Fibroblast of mammary gland (primary cell): ENCODE data around the gene SLC16A6.
"Not testable (repeated sequence)": the region's sequence is repeated elsewhere in the genome, so short reads cannot be mapped to it uniquely, and the experiment has no call there.

Experiments
- DNase-seq: peaks from one replicate; pipeline ENCODE4 v3.0.0-alpha.2; 2010; ENCODE audit warnings: low read depth
- H3K4me3 ChIP-seq: 2 replicates; pipeline ENCODE4 v1.5.1; 2011; ENCODE audit warnings: low read depth, mild to moderate bottlenecking, low read length, moderate library complexity; ENCODE audit not compliant: control insufficient read depth
- TF ChIP-seq, protein P1 (sequence below): conservative IDR thresholded peaks from 2 replicates; pipeline ENCODE4 v1.5.1; 2011; ENCODE audit warnings: low read depth, low read length, inconsistent platforms; ENCODE audit not compliant: control insufficient read depth, insufficient read depth

Gene SLC16A6

GRCh38 chr17:68310152-68310551 is 19.2 kb upstream of the SLC16A6 start:
- TF ChIP-seq, protein P1, sequence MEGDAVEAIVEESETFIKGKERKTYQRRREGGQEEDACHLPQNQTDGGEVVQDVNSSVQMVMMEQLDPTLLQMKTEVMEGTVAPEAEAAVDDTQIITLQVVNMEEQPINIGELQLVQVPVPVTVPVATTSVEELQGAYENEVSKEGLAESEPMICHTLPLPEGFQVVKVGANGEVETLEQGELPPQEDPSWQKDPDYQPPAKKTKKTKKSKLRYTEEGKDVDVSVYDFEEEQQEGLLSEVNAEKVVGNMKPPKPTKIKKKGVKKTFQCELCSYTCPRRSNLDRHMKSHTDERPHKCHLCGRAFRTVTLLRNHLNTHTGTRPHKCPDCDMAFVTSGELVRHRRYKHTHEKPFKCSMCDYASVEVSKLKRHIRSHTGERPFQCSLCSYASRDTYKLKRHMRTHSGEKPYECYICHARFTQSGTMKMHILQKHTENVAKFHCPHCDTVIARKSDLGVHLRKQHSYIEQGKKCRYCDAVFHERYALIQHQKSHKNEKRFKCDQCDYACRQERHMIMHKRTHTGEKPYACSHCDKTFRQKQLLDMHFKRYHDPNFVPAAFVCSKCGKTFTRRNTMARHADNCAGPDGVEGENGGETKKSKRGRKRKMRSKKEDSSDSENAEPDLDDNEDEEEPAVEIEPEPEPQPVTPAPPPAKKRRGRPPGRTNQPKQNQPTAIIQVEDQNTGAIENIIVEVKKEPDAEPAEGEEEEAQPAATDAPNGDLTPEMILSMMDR: no peak
- DNase-seq: no peak
- no peak overlapping the region for H3K4me3 ChIP-seq

DNA sequence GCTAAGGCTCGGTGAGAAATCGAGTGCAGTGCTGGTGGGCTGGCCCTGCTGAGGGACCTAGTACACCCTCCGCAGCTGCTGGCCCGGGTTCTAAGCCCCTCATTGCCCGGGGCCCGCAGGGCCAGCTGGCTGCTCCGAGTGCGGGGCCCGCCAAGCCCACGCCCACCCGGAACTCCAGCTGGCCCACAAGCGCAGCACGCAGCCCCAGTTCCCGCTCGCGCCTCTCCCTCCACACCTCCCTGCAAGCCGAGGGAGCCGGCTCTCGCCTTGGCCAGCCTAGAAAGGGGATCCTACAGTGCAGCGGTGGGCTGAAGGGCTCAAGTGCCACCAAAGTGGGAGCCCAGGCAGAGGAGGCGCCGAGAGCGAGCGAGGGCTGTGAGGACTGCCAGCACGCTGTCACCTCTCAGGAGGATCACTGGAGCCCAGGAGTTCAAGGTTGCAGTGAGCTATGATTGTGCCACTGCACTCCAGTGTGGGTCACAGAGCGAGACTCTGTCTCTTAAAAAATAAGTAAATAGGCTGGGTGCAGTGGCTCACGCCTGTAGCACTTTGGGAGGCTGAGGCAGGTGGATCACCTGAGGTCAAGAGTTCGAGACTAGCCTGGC is 18.2 kb upstream of the SLC16A6 start:
- H3K4me3 ChIP-seq, DNase-seq: not testable (repeated sequence)

DNA sequence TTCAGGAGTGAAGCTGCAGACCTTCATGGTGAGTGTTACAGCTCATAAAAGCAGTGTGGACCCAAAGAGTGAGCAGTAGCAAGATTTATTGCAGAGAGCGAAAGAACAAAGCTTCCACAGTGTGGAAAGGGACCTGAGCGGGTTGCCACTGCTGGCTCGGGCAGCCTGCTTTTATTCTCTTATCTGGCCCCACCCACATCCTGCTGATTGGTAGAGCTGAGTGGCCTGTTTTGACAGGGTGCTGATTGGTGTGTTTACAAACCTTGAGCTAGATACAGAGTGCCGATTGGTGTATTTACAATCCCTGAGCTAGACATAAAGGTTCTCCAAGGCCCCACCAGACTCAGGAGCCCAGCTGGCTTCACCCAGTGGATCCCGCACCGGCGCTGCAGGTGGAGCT is 17.6 kb upstream of the SLC16A6 start:
- not testable (repeated sequence) for H3K4me3 ChIP-seq, DNase-seq

GRCh38 chr17:68307443-68307842 is 16.5 kb upstream of the SLC16A6 start:
- no peak for DNase-seq
- TF ChIP-seq, protein P1: no peak
- H3K4me3 ChIP-seq: no peak overlapping the region

GRCh38 chr17:68306819-68307218 is 15.9 kb upstream of the SLC16A6 start:
- TF ChIP-seq, protein P1: no peak
- no peak overlapping the region for H3K4me3 ChIP-seq
- DNase-seq: no peak

GRCh38 chr17:68305142-68305541 is 14.2 kb upstream of the SLC16A6 start:
- DNase-seq: no peak
- H3K4me3 ChIP-seq: no peak overlapping the region
- TF ChIP-seq, protein P1: no peak

DNA sequence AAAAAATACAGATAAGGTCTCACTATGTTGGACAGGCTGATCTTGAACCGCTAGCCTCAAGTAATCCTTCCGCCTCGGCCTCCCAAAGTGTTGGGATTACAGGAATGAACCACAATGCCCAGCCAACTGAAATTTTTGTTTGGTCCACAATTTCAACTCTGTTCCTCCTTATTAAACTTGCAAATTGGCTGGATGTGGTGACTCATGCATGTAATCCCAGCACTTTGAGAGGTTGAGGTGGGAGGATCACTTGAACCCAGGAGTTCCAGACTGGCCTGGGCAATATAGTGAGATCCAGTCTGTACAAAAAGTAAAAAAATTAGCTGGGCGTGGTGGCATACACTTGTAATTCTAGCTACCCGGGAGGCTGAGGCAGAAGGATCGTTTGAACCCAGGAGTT is 13.8 kb upstream of the SLC16A6 start:
- TF ChIP-seq, protein P1: no peak
- H3K4me3 ChIP-seq: no peak overlapping the region
- no peak for DNase-seq

DNA sequence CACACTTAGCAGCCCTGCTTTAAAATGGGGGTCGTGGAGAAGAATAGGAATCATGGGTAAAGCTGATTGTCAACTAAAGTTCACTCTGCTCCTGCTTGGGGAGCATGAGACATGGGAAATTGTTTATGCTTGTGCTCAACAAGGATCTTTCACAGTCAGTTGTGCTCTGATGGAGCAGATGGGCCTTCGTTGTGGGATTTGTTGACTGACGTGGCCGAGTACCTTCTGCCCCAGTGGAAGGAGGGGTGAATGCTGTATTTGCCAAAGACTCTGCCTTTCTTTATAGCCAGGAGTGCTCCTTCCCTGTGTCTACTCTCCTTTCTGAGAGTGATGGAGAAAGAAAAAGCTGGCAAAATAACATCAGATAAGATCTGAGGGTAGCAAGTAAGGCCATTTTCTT is 11.7 kb upstream of the SLC16A6 start:
- no peak overlapping the region for H3K4me3 ChIP-seq
- TF ChIP-seq, protein P1: no peak
- DNase-seq: no peak
